Osteoblast (primary cell): ENCODE measurements around the gene KAZN. TPM values are rescaled to one million over a fixed set of nuclear protein-coding genes. Genes with fewer than 3 reads are reported as not detected.

ENCODE experiments used
- DNase-seq: peaks from one replicate; pipeline ENCODE4 v3.0.0; 2011; ENCODE audit warnings: low spot score, mixed read lengths; ENCODE audit not compliant: insufficient read length; ENCODE audit errors: missing footprints
- H2AFZ ChIP-seq: 2 replicates; pipeline ENCODE4 v1.6.0; 2011; ENCODE audit warnings: mild to moderate bottlenecking, low read length
- H3K27ac ChIP-seq: 2 replicates; pipeline ENCODE4 v1.5.1; 2011; ENCODE audit warnings: mild to moderate bottlenecking, low read depth, low read length, moderate library complexity
- H3K27me3 ChIP-seq: 2 replicates; pipeline ENCODE4 v1.6.0; 2012; ENCODE audit warnings: mild to moderate bottlenecking, control low read depth, inconsistent platforms, low read length, moderate library complexity; ENCODE audit not compliant: insufficient read depth
- H3K36me3 ChIP-seq: 2 replicates; pipeline ENCODE4 v1.5.1; 2011; ENCODE audit warnings: mild to moderate bottlenecking, low read length, control low read depth, moderate library complexity; ENCODE audit not compliant: insufficient read depth
- H3K4me1 ChIP-seq: 2 replicates; pipeline ENCODE4 v1.5.1; 2011; ENCODE audit warnings: mild to moderate bottlenecking, low read length, control low read depth, moderate library complexity; ENCODE audit not compliant: insufficient read depth
- H3K4me2 ChIP-seq: 2 replicates; pipeline ENCODE4 v1.6.0; 2011; ENCODE audit warnings: mild to moderate bottlenecking, low read length; ENCODE audit not compliant: insufficient read depth
- H3K4me3 ChIP-seq: fragments of 200-600 bp; sonication (generic); 3 replicates; pipeline ENCODE4 v1.5.1; 2012; ENCODE audit warnings: mild to moderate bottlenecking, low read length, inconsistent platforms; ENCODE audit not compliant: insufficient read depth
- H3K79me2 ChIP-seq: 2 replicates; pipeline ENCODE4 v1.6.0; 2012; ENCODE audit warnings: mild to moderate bottlenecking, low read length, control low read depth, inconsistent platforms; ENCODE audit not compliant: insufficient read depth
- H3K9me3 ChIP-seq: 2 replicates; pipeline ENCODE4 v1.5.1; 2011; ENCODE audit warnings: low read depth, low read length, control low read depth
- H4K20me1 ChIP-seq: 2 replicates; pipeline ENCODE4 v1.6.0; 2012; ENCODE audit warnings: mild to moderate bottlenecking, low read length, control low read depth; ENCODE audit not compliant: insufficient read depth
- CTCF ChIP-seq: IDR thresholded peaks from 2 replicates; pipeline ENCODE4 v1.5.1; 2011; ENCODE audit warnings: mild to moderate bottlenecking, low read depth, low read length, moderate library complexity; ENCODE audit errors: extremely low read depth
- total RNA-seq: library from RNA; depleted of rRNA; stranded (reverse); fragments of >200 nt; gene quantifications from 2 replicates; pipeline ENCODE4 v1.2.3, GENCODE V29; 2012

Gene KAZN
- total RNA-seq, 1 donor: 9.0 TPM

DNA sequence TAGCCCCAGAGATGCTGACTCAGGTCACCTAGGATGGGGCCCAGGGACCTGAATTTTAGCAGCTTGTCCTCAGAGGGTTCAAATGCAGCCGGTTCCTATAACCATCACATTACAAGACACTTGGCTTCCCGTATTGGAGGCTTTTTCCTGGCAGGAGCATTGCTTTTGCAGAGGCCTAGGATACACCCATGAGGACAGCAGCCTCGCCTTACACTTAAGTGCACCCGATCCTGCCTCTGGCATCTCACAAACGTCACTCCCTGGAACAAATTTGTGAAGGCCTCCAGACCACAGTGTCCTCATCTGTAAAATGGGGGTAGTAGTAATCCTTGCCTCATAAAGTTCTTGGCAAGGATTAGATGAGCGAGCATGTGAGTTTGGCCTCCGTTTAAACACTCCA, 130.0 kb downstream of the KAZN start:
- no peak for TF ChIP-seq CTCF
- no peaks in the 10 kb centered on the region for H4K20me1 ChIP-seq
- no peaks in the 10 kb centered on the region for H3K79me2 ChIP-seq
- no peak overlapping the region for H3K27ac ChIP-seq
- no peak overlapping the region for H2AFZ ChIP-seq
- H3K27me3 ChIP-seq: peaks cover 6% of the 10 kb centered on the region
- H3K4me2 ChIP-seq: no peak overlapping the region
- H3K4me3 ChIP-seq: no peak overlapping the region
- no peak for DNase-seq
- H3K4me1 ChIP-seq: peaks cover 21% of the 10 kb centered on the region
- H3K36me3 ChIP-seq: no peaks in the 10 kb centered on the region
- no peaks in the 10 kb centered on the region for H3K9me3 ChIP-seq

DNA sequence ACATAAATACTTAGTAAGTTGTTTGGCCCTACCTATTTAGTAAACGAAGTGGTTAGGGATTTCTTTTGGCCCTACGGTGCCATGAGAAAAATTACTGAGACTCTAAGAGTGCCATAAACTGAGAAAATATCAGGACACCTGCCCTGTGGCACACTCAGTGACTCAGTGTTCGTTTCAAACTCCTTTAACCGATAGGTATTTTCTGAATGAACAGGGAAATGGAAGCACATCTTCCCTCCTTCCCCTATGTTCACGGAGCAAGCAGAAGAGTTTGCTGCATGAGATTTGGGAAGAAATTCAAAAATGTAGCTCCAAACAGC, 134.2 kb downstream of the KAZN start:
- peak overlapping the region; percentile 43 for H2AFZ ChIP-seq
- peaks cover 2% of the 10 kb centered on the region for H4K20me1 ChIP-seq
- no peak overlapping the region for H3K27ac ChIP-seq
- TF ChIP-seq CTCF: no peak
- no peak overlapping the region for H3K4me3 ChIP-seq
- H3K9me3 ChIP-seq: no peaks in the 10 kb centered on the region
- H3K4me1 ChIP-seq: peaks cover 20% of the 10 kb centered on the region
- no peaks in the 10 kb centered on the region for H3K36me3 ChIP-seq
- peak overlapping the region; percentile 60 for H3K4me2 ChIP-seq
- DNase-seq: no peak
- H3K27me3 ChIP-seq: no peaks in the 10 kb centered on the region
- H3K79me2 ChIP-seq: no peaks in the 10 kb centered on the region

GRCh38 chr1:14733048-14733778, 134.7 kb downstream of the KAZN start:
- DNase-seq: peak; percentile 90
- Histone ChIP-seq H3K9me3 (no peaks in the 10 kb centered on the region), H3K27me3 (no peaks in the 10 kb centered on the region), H2AFZ (peak overlapping the region; percentile 43), H3K79me2 (no peaks in the 10 kb centered on the region), H3K4me3 (no peak overlapping the region), H3K4me1 (peaks cover 25% of the 10 kb centered on the region), H3K36me3 (no peaks in the 10 kb centered on the region), H4K20me1 (peaks cover 2% of the 10 kb centered on the region), H3K4me2 (peak overlapping the region; percentile 60), H3K27ac (no peak overlapping the region)
- no peak for TF ChIP-seq CTCF

DNA sequence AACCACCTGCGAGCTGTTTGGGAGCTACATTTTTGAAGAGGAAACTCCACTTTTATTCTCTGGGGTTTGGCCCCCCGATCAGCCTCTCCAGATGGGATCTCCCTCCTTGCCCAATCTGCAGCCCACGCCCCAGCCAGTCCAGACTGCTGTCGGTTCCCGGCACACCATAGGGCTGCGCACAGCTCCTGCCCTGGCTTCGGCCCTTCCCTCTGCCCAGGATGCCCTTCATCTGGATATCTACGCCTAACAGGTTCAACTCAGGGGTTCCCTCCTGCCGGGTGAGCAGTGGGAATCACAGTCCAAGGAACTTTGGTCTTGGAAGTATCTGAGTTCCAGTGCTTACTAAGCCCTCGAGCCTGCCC, 135.3 kb downstream of the KAZN start:
- H3K27ac ChIP-seq: no peak overlapping the region
- H3K79me2 ChIP-seq: no peaks in the 10 kb centered on the region
- peaks cover 28% of the 10 kb centered on the region for H3K4me1 ChIP-seq
- H3K27me3 ChIP-seq: no peaks in the 10 kb centered on the region
- no peaks in the 10 kb centered on the region for H3K9me3 ChIP-seq
- no peak for TF ChIP-seq CTCF
- no peaks in the 10 kb centered on the region for H3K36me3 ChIP-seq
- no peak for DNase-seq
- H3K4me3 ChIP-seq: no peak overlapping the region
- H4K20me1 ChIP-seq: peaks cover 2% of the 10 kb centered on the region
- H2AFZ ChIP-seq: no peak overlapping the region
- no peak overlapping the region for H3K4me2 ChIP-seq
